Left kidney (tissue), 2 donors: ENCODE results near the gene HOXB5. TPM values are rescaled to one million over a fixed set of nuclear protein-coding genes. Genes with fewer than 3 reads are reported as not detected.

Experiments used
- DNase-seq: peaks from one replicate; pipeline ENCODE4 v3.0.0-alpha.2; 2013
- polyA plus RNA-seq: library from polyadenylated mRNA; unstranded; fragments of 120-200 nt; gene quantifications from one replicate; pipeline ENCODE4 v1.2.1, GENCODE V29; 2013; ENCODE audit not compliant: insufficient read length

HOXB5 gene
- polyA plus RNA-seq, 1 donor = 38.2 TPM

DNA sequence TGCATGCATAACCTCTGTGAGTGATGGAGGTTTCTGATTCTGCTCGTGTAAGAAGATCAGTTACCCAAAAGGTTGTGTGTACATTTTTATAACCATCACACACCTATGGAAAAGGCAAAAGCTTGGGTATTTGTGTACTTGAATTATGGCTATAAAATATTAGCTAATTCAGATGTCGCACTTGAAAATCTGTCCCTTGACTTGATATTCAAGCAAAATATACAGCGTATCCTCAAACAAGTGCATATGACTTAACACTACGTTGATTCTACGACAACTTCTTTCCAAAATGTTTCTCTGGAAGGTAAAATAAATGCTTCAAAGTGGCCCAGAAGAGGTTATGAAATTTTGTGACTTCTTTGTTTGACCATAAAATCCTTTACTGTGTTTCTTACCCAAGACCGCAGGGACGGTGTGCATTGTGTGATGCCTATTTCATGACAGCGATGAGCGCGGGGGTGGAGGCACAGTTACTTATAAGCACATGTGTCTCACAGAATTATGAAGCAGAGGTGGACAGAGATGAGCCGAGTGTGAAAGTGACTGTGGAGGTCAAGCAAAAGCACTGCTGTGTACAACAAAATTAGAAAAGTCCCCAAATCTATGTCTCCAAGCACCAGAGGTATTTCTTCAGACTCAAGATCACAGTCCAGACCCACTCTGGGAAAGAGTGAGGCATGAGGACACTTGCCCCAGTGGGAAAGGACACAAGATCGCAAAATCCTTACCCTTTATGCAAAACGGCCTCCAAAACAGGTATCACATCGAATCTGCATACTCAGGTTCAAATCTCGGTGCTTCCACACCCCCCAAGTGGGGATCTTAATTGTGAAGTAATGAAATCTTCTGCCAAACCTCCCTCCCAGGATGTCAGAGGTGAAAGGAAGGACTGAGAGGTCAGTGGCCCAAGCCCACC is 36.7 kb upstream of the HOXB5 start:
- DNase-seq = no peak

DNA sequence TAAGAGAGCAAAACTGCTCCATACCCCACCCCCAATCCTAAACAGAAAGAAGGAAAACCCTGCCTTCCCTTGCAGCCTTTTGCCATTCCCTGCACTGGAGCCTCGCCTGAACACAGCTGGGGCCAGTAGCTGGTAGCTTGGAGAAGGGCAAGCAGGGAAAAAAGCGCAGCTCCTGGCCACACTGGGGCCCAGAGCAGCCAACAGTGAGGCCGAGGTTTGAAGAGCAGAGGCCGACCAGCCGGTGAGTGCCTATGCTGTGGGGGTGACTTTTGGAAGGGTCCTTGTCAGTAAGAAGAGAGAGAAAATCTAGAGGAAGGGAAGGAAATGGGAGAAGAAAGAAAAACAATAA is 35.8 kb upstream of the HOXB5 start:
- no peak for DNase-seq

DNA sequence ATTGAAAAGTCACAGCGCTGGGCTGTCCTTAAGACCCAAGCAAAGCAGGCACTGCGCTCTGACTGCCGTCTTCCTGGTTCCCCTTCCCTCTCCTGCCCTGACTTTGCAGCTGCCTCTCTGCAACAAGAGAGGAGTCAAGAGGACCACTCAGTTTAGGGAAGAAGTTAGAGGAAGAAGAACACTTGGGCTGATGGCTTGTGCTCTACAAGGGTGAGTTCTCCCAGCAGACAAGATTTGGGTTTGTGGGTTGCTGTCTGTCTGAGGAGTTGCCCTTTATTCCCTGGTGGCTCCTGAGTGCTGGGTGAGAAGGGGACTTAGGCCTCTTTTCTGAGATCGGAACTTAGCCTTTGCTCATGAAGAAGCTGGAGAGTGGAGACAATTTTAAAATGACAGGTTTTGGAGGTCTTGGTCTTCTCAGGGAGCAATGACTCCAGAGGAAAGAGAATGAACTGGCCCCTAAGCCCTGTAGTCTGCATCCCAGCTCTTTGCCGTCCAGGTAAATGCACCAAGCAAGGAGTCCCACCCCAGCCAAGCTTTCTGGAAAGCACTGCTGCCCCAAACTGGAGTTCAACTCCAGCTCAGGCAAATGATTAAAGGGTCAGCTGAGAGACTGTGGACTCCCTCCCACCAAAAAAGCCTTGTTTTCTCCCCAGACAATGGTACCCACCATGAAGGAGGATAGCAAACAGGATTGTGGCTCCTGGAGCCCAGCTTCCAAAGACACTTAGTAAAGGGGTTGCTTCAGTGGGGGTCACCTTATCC is 35.3 kb upstream of the HOXB5 start:
- no peak for DNase-seq

DNA sequence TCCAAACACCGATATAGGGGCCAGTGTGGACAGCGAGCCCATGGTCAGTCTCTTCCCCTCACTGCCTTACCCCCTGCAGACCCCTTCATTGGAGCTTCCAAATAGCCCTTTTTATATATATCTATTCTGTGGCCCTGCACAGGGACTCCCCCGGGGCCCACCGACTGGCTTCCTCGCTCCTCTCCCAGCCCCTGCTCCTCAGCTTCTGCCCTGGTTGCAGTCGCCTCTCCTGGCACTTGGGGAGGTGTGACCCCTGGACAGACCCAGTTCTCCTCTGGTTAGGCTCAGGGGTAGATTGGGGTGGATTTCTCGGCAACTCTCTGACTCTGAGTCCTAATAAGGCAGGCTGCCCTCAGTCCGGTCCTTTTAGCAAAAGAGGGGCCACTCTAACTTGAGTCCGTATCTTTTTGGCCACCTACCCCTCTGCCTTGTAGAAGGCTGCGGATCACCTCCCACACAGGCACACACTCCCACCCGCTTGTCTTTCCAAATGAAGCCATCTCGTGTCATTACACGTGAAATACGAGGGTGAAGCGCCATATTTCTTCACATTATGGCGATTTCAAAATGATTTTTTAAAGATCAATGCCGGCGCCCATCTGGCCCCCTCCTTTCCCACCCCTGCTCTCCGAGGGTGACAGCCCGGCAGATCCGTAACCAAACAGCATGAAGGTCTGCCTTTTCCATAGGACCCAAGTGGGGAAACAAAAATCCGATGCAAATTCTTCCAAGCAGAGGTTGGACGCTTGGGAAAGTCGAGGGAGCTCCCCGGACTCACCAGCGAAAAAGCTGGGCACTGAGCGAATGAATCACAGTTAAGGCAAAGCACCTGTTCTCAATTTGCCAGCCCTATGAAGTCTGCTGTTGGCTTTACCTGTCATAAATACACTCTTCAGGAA is 34.3 kb upstream of the HOXB5 start:
- DNase-seq = no peak

DNA sequence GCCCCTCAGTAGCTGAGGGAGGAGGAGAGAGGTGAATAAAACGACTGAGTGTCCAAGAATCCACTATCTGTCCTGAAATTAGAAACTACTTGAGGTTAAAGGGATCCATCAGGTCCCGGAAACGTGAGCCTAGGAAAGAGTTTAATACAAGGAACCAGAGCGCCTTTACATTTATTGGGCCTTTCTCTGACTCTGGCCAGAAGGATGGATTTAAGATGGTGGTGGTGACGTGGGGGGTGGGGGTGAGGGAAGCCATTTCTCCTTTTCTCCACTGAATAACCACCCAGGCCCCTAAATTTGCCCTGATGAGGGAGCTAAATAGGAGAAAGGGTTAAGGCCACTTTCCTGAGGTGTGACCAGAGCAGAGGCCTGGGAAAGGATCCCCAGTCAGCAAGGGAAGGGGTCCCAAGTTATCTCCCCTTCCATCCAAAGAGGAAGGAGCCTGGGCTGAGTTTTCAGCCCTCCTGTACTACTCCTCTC is 33.6 kb upstream of the HOXB5 start:
- DNase-seq = no peak

DNA sequence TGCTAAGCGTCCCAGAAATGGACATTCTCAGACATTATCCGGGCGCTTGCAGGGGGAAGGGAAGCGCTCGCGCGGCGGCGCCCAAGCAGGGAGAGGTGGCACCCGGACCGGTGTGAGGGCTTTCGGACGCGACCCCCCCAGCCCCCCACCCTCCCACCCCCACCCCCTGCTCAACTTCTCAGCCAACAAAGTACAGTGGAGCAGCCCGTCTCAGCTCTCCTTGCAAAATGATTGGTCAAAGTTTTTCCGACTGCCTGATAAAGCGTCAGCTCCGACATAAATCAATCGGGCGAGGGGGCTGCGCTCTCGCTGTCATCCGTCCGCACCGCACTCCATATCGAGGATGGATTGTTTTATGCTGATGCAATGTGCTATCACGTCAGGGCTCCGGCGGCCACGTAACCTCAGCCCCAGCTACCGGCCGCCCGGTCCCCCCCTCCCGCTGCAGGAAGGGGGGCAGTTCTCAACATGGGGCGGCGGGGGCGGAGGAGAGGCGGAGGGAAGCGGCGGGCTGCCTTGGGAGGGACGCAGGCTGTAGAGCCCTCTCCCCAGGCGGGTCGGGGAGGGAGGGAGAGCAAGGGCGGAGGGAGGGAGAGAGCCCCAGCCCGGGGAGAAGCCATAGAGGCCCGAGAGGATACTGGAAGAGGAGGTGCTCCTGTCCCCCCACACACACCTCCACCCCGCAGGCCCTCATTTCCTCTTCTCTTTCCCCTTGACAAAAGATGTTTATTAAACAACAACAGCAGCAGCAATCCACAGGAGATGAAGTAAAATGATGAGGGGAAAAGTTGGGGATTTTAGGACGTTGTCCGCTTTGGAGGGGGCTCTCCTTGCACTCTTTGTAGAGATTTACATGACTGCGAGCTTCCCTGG is 32.9 kb upstream of the HOXB5 start, which contains the start of gene HOXB9:
Gene HOXB9 (minus strand): TSS at position 114 of the 873 bp plus-strand sequence. CDS start 89 bp downstream, at position 25.
- peak; percentile 83 for DNase-seq

DNA sequence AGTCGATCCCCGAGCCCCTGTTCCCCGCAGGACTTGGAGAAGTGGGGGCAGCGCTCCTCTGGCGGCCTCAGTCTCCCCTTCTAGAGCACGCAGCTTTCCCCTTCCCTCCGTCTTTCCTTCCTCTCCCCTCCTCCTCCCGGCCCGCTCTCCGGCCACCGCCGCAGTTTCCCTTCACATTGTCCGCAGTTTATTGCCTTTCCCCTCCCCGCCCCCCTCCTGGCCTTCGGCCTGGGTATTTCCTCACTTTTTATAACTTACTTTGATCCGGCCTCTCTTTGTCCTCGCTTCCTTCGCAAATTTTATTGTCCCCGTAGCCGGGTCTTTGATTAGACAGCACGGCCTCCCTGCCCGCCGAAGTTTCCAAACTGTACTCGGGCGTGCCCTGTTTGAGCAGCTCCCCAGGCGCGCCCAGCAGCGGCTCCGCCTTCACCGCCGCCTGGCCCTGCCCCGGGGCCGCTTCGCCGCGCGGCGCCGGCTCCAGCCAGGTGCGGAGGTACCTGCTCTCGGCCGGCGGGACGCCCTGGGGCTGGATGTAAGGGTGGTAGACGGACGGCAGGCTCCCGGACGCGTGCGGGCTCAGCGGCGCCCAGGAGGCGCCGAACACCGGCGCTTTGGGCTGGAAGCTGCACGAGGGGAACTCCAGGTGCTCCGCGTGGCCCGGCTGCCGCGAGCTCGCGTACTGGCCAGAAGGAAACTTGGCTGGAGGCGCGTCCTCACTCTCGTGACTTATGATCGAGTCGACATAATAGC is 32.1 kb upstream of the HOXB5 start:
- peak; percentile 39 for DNase-seq

DNA sequence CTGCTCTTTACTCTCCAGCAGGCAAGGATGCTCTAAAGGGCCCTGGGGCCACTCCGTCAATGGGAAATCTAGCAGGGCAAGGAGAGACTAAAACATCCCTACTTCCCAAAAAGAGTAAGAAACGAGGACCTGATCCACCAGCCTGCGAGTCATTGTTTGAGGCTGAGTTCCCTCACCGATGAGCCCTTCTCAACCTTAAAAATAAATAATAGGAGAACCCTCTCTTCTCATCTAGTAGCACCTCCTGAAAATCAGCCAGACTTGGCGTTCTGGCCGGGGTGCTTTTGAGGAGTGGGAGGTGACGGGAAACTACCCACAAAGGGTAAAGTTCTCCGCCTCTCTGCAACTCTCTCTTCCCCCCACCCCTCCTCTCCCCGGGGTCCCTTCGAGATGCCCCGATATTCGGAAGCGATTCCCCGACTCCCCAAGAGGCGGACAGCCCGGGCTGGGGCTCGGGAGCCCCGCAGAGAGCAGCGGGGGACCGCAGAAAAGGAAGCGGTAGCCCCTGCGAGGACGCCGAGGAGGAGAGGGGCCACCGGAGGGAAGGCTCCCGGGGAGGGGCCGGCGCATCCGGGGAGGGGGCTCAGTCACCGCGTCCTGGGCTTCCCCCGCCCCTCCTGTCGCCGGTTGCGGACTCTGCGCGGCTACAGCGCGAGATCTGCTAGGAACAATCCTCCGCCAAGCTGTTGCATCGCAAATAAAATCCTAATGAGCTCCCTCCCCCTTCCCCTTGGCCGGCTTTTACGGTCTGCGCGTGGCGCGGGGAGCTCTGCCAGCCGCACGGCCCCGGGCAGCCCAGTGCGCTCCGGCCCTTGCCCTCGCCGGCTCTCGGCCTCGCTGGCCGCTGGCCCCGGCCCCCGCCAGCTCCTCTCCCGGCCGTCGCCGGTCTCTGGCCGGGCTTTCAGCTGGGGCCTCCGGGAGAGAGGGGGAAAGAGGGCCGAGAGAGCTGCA is 31.2 kb upstream of the HOXB5 start:
- peak; percentile 38 for DNase-seq

DNA sequence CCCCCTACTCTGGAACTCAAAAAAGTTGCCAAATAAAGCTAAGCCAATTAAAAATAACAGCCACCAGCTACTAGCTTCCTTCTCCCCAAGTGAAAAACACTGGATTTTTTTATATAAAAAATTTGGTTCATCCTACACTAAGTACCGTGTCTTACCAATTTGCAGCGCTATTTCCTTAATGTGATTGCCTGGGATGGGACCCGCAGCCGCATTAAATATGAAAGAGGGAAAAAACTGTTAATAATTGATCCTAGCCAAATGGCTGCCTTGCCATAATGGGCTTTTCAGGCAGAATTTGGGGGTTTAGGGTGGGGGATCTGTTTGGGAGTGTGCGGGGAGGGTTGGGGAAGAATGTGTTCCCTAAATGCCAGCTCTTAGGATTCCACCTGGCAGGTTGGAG is 30.5 kb upstream of the HOXB5 start:
- DNase-seq = no peak

DNA sequence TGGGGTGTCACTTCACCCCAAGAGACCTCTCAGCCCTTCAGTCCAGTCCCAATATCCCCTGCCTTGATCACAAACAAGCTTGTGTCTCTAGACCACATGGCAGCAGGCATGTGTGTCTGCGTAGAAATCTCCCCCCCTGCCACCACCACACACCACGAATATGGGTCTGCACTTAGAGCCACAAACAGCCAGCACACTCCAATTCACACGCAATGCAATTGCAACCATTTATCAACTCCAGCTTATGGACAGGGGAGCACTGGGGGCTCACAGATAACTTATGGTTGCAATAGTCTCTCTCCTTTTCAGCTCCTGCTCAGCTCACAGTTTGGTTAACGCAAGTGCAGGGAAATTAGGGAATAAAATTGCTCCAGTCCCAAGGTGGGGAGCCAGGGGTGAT is 30.0 kb upstream of the HOXB5 start:
- DNase-seq = no peak

DNA sequence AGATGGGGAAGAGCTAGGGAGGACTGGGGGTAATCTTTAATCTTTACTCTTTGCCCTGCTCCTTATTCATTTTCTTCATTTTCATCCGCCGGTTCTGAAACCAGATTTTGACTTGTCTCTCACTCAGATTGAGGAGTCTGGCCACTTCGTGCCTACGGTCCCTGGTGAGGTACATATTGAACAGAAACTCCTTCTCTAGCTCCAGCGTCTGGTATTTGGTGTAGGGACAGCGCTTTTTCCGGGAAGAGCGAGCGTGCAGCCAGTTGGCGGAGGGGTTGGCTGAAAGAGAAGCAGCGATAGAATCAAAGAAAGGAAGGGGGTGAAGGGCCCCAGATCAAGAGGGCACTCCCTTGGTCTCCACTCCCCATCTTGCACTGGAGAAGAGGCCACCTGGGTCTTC is 29.3 kb upstream of the HOXB5 start:
- no peak for DNase-seq

DNA sequence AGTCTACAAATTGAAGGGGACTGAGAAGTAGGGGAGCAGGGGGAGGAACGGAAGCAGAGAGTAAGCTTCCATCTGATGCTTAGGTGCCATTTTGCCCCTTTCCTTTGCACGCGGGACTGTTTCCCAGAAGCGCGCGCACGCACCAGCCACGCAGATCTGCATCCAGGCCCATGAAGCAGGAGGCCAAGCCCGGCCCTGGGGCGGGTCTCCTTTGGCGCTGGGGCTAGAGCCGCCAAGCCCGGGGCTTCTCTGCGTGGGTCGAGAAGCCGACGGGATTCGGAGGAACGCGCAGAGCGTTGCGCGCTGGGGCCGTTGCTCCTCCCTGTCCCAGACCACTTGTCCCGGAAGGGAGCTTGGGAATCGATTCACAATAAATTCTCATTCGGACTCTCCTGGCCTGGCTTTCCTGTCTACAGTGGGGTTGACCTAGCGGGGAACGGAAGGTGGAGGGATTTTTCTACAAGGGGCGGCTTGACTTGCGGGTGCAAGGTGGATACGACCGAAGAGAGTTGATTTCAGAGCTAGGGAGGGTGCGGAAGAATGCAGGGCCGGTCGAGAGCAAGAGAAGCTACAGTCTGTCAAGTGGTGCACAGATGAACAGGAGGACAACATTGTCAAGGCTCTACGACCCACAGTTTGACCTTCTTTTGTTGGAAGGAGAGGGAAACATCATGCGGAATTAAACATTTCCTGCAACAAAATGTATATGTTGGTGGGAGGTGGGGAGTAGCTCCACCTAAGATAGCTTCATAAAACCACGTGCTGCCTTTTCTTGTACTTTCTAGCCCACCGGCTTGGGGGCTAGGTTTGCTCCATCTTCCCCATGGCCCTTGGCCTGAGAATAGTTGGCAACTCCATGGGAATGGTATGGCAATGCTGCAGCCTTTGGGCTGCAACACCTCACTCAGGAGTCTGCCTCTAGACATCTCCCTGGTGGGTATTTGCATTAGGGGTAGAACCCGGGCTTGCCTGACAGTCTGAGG is 28.1 kb upstream of the HOXB5 start:
- no peak for DNase-seq

DNA sequence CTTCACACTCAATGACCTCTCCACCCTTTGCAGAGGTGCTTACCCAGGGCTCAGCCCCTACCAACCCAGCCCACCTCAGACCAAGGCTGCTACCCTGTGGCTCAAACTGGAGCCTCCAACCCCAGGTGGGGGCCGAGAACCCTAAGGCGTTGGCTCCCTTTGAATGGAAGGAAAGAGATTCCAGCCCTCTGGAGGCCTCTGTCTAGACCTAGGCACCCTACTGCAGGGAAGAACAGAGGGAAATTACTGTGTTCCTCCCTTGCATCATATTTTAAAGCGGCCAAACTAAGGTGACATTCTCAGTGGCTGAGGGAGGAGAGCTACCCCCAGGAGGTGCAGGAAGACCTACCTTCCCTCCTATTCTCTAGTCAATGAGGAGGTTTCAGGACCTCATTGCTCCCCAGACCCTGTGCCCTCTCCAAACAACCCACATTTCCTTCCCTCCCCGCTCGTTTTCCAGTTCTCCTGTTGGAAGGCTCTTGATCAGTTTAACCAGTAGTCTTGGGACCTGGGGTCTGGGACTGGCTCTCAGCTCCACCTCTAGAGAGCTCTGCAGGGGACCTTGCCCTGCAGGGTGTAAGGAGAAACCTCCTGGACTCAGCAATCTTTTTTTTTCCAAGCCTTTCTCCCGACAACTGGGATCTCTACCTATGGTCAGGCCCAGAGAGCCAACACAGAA is 27.0 kb upstream of the HOXB5 start:
- peak; percentile 44 for DNase-seq

DNA sequence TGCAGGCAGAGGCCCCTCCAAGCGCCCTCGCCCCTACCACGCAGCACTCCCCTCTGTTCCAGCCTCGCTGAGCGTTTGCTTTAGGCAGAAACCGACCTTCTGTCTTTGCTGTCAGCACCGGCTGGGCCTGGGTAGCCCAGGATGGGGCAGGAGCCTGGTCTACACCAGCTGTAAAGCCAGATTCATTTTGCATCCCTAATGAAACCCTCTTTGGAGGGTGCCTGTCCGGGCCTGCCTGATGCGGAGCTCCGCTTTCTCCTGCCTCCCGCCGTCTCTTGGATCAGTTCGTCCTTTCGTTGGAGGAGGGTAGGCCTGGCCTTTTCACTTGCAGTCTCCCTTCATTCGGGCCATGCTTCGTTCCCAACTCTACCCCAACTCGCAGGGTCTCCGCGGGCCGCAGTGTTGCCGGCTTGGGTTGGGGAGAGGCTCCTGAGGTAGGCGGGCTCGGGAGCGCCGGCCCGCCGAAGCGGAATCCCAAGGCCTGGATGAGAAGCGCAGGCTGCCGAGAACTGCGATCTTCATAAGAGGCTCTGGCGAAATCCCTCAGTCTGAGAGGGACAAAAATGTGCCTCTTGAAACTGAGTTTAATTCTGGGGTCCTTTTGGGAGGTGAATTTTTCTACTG is 26.4 kb upstream of the HOXB5 start:
- DNase-seq = no peak

DNA sequence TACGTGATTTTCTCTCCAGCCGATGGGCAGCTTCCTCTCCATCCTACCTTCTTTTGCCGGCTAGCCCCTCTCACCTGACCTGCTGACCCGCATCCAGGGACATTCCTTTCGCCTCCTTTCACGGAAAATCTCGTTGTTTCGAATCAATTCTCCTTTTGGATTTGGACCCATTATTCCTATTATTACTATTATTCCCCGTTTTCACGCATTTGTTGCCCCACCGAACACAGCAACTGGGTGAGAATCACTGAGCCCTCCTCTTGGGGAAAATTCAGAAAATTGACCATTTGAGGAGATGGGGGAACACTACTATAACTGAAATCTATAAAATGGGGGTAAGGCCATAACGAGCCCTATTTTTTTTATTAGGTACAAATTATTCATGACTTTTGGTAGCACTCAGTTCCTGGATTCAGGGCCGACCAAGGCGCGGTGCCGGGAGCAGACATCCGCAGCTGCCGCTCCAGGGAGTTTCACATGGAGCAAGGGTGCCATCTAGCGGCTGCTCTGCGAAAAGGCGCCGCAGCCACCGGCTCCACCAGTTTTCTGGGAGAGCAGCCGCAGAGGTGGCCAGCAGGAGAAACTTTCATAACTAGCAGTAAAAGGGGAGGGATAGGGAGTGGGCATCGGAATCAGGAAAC is 24.8 kb upstream of the HOXB5 start:
- peak; percentile 93 for DNase-seq
